ENCODE data around the gene SLC4A4.

SLC4A4 gene

DNA sequence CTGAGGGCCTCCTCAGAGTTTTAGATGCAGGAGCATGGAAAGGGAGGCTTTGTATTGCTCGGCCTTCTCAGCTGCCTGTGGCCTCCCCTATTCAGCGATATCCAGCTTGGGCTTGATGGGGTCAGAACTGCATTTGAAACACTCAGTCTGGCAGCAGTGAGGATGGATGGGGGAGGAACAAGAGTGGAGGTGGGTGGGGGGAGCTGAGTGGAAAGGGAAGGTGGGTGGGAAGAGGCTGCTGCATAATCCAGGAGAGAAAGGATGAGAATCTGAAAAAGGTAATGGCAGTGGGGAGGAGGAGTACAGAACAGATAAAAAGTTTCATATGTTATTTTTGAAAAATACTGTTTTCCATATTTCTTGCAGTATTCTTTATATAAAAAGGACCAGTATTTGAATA is 202.7 kb downstream of the SLC4A4 start:
- no peak for DNase-seq (ENCODE audit: low read depth)

DNA sequence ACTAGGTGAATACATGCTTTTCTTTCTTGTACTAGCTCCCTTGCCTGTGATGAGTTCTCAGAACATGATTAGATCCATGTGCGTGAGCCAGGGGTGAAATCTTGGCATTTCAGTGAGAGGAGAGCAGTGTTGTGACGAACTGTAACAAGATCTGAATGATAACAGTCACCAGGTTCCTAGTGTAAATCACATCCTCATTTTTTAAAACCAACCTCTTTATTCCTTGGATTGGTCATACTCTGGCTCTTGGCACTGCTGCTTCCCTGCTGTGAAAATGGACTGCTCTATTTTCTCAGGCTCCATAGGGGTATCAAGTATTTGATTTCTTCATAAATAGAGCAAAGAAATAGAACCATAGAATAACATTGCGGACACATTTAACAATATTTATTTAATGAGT is 206.3 kb downstream of the SLC4A4 start:
- DNase-seq (ENCODE audit: low read depth), result no peak

DNA sequence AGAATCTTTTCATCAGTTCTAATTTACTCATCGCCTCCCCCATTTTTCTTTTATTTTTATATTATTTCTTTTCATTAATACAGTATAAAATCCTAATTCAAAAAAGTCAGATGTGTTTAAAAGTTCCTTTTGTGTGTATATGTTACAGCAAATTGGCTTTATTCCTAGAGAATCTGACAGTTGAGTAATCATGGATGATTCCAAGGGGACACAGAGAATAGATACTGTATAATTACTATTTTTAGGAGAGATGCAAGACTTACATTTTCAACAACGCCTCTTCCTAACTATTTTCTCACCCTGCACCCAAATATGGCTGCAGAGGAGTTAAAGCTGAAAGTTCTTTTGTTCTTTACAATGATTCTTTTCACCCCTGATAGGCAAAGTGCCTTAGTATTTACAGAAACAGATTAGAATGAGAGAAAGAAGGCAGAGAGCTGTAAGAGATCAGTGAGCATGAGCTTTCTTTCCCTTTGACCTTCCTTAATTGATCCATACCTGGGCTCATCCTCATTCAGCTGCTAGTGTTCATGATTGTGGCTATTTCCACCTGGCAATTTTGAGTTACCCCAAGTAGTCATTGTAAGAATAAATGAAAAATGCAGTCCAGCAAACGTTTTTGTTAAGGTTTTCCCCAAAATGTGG is 210.8 kb downstream of the SLC4A4 start:
- no peak for DNase-seq (ENCODE audit: low read depth)

DNA sequence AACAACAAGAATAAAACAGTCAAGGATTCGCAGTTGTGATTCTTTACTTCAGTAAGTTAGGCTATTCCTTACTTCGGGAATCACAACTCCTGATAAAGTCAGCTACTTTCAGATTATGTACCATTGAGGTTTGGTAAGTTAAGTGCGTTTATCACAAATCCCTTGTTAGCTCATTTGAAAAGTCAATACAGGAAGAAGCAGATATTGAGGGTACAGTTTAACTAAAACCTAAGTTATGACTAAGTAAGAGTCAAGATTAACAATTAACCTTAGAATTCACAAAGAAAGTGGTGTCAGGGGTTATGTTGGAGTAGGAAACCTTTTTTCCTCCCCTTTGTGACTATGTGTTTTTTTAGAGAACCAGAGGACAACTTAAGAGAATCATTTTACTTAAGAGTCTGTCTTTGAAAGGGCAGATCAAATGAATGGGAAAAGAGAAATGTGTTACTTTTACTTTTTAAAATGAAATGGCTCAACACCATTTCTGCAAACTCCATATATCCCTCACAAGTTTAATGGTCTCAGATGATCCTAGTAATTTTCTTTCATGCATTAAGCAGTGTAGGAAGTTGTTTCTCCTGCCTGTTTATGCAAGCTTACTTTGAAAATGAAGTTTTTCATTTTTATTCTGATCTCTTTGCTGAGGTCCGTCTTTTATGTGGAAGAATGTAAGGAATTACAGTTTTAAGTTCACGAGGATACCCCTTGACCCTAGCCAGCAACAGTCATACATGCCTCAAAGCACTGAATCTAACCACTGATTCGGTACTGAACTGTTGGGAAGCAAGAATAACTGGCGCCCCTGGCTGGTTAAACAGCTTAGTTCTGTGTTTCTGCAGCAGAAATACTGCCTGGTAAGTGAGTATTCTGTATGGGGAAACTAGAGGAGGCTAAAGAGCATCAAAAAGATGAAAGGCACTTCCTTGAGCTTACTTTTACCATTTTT is 211.7 kb downstream of the SLC4A4 start:
- DNase-seq (ENCODE audit: low read depth), result no peak

DNA sequence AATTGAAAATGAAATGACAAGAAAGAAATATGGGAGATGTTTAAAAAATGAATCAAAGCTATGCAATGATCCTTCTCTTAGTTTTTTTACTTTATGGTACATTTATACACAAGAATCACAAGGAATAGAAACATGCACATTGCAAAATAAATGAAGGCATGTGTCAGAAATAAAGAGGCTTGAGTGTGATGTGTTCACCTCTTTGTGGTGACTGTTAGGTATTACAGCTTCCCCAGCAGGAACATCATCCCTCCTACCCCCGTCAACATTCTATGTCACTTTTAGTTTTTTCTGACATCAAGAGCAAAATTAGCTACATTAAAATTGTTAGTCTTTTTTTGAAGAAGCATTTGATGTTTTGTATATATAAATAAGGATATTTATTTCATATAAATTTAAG is 214.8 kb downstream of the SLC4A4 start:
- DNase-seq (ENCODE audit: low read depth), result no peak

DNA sequence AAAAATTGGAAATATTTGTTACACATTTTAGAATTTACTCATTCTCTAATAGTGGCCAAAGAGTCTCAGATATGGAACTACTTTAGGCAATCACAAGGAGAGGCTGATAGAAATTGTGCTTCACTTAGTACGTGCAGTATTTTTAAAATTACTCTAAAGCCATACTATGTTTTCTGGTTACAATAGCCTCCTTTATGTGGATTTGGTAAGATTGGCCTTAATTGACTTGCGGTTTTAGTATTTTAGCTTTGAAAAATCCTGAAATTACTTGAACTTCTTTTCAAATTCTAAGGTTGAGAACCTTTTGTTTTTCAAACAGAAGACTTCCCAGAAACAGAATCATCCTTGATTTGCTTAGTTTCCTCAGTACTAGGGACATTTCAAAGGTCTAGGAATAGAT is 215.2 kb downstream of the SLC4A4 start:
- DNase-seq (ENCODE audit: low read depth), result no peak

DNA sequence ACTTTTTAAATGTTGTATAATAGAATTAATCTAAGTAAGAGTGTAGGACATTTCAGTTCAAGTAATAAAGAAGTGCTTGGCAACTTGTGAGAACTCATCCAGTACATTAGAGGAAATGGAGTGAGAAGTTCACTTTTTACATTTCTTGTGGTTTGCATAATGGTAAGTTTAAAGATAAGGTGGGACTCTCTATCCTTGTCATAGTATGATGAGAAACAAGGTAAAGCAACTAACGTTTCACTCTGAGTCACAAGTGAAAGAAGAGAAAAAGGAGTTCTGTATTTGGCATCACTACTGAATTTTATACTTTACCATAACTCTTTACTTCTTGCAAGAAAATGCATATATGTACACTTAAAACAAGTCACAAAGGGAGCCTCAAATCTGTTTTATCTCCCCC is 219.4 kb downstream of the SLC4A4 start:
- DNase-seq (ENCODE audit: low read depth), result no peak

DNA sequence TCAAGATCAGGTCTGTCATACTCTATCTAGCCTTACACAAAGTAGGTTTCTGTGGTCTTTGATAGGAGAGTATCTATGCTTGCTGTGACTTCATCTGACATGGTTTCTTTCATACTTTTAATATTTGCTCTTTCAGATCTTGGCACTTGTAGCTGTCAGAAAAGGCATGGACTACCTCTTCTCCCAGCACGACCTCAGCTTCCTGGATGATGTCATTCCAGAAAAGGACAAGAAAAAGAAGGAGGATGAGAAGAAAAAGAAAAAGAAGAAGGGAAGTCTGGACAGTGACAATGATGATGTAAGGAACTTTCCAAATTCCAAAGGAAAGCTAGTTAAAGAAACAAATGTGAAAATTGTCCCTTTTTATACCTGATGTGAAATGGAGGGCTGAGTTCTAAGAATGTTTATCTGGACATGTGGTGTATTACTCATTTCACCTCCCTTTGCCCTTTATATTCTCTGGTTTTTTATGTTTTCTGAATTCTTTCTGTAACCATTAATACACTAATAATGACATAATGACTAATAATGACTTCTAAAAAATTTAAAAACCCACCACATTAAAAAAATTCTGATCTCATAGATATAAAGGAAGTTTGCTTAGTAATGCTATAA is 221.2 kb downstream of the SLC4A4 start:
- DNase-seq (ENCODE audit: low read depth), result no peak

DNA sequence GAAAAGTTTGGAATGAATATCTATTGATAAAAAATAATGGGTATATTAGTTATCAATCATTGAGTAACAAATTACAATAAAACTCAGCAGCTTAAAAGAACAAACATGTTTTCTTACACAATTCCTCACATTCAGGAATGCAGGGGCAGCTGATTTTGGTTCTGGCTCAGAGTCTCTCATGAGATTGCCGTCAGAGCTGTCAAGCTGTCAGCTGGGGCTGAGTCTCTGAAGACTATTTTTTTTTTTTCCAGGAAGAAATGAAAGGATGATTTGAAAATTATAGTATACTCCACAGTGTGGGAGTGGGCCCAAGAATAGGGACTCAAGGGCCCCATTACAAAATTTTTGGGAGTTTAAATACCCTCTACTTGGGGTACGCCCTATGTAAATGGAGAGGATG is 226.0 kb downstream of the SLC4A4 start:
- no peak for DNase-seq (ENCODE audit: low read depth)

DNA sequence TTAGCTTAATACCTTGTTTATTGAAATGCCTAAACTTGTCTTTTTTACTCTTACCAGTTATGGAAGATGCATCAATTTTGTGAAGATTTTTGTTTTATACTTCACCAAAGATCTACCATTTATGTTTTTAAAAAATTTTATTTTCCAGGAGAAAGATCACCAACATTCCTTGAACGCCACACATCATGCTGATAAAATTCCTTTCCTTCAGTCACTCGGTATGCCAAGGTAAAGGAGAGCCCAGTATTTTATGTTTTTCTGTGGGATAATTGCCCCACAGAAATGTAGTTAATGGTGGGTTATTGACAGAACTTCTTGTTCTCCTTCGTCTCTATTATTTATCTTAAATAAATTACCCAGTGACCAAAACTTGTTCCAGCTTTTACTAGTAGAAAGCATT is 228.0 kb downstream of the SLC4A4 start:
- DNase-seq (ENCODE audit: low read depth), result no peak

DNA sequence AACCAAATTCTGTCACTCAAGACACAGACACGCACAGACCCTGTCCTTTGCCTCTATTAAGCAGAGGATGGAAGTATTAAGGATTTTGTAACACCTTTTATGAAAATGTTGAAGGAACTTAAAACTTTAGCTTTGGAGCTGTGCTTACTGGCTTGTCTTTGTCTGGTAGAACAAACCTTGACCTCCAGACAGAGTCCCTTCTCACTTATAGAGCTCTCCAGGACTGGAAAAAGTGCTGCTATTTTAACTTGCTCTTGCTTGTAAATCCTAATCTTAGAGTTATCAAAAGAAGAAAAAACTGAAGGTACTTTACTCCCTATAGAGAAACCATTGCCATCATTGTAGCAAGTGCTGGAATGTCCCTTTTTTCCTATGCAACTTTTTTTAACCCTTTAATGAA is 229.3 kb downstream of the SLC4A4 start:
- no peak for DNase-seq (ENCODE audit: low read depth)

DNA sequence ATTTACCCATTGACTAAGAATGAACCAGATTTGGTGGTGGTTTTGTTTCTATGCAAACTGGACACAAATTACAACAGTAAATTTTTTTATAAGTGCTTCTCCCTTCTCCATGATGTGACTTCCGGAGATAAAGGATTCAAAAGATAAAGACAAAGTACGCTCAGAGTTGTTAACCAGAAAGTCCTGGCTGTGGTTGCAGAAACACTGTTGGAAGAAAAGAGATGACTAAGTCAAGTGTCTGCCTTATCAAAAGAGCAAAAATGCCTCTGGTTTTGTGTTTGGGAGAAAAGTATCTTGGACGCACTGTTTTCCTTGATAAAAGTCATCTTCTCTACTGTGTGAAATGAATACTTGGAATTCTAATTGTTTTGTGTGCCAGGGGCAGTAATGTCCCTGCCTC is 231.7 kb downstream of the SLC4A4 start:
- no peak for DNase-seq (ENCODE audit: low read depth)

DNA sequence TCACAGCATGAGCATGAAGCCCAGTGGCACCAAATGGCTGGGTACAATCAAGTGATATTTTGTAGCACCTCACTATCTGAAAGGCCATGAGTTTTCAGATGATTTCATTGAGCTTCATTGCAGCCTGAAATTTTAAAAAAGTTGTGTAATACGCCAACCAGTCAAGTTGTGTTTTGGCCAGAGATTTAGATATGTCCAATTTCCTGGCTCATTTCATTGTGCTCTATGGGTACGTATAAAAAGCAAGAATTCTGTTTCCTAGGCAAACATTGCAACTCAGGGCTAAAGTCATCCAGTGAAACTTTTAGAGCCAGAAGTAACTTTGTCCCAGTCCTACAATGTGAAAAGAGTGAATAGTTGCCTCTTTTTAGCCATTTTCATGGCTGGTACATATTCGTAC is 232.5 kb downstream of the SLC4A4 start:
- DNase-seq (ENCODE audit: low read depth), result no peak

DNA sequence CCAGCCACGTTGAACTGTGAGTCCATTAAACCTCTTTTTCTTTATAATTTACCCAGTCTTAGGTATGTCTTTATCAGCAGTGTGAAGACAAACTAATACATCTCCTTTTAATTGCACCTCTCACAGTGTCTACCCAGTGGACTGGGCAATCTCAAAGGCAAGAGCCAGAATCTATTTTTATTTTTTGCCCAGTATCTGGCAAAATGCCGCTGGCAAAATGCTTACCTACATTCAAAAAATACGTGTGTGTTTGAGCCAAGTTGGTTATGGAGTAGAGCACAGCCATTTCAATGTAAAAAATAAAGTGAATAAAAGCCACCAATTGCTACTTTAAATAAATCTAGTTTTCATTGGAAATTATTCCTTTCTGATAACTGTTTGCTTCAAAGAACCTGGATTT is 245.2 kb downstream of the SLC4A4 start:
- no peak for DNase-seq (ENCODE audit: low read depth)

DNA sequence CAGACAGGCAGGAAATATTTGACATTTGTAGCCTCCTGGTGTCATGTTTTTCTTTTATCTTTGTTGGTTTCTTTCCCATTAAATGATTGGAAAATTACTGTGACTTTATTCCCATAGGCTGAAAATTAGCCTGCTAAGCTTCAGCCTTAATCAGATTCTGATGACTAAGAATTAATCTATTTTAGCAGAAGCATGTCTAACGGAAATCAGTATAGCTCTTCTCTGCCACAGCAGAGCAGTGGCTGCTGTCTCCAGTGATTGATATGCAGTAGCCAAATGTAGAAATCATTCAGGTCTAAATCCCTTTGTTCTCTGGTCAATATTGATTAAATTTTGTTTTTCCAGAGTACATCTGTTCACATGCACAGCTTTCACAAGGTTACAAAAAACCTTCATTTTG is 245.8 kb downstream of the SLC4A4 start:
- no peak for DNase-seq (ENCODE audit: low read depth)

DNA sequence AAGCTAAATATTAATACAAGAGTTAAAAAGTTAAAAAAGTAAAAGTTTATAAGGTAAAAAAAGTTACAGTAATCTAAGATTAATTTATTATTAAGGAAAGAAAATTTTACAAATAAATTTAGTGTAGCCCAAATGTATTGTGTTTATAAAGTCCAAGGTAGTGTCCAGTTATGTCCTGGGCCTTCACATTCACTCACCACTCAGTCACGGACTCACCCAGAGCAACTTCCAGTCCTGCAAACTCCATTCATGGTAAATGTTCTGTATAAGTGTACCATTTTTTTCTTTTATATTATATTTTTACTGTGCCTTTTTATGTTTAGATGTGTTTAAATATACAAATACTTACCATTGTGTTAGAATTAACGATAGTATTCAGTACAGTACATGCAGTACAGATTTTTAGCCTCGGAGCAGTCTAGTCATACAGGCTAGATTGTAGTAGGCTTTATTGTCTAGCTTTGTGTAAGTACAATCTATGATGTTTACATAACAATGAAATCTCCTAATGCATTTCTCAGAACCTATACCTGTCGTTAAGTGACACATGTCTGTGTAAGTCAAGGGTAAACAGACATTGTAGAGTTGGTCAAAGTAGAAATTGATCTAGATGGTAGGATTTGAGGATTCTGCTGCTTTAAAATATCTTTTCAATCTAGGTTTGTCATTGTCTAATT is 247.4 kb downstream of the SLC4A4 start:
- DNase-seq (ENCODE audit: low read depth), result no peak

DNA sequence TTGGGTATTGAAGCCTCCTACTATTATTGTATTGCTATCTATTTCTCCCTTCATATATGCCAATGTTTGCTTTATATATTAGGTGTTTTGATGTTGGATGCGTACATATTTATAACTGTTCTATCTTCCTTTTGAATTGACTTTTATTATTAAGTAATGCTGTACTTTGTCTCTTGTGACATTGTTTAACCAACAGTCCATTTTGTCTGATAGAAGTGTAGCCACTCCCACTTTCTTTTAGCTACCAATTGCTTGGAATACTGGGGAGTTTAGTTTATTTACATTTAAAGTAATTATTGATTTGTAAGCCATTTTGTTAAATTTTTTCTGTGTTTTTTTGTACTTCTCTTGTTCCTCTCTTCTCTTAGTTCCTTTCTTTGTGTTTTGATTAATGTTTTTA is 249.2 kb downstream of the SLC4A4 start:
- no peak for DNase-seq (ENCODE audit: low read depth)

DNA sequence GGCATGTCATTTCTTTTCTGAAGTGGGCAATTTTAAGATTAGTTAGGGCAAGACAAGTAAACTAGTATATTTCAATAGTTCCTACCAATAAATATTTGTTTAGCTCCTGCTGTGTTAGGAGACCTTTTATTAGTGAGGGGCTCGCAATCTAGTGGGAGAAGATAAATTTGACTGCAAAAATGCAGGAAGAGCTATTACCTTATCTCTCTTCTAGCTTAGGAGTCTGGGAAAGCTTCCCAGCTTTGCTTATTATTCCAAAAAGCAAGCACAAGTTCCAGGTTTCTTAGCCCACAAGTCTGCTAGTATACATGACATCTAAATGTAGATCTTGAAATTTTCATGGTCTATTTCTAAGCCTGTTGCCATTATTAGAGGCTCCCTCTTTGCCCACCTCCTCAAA is 254.0 kb downstream of the SLC4A4 start:
- no peak for DNase-seq (ENCODE audit: low read depth)

DNA sequence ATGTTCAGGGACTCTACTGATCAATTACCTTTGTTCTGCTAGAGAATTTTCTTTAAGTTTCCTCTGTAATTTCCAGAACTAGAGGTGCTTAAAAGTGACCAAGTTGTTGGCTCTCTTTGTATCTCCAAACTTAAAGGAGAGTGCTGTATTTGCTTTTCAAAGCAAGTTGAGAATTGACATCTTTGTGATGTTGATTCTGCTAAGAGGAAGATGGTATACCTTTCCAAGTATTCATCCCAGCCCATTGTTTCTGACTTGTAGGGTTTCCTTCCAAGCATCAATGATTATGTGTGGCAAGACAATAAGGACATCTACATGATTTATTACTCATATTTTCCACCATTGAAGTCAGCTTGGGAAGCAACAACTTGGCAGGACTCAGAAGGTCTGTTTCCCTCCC is 254.5 kb downstream of the SLC4A4 start:
- DNase-seq (ENCODE audit: low read depth), result no peak

DNA sequence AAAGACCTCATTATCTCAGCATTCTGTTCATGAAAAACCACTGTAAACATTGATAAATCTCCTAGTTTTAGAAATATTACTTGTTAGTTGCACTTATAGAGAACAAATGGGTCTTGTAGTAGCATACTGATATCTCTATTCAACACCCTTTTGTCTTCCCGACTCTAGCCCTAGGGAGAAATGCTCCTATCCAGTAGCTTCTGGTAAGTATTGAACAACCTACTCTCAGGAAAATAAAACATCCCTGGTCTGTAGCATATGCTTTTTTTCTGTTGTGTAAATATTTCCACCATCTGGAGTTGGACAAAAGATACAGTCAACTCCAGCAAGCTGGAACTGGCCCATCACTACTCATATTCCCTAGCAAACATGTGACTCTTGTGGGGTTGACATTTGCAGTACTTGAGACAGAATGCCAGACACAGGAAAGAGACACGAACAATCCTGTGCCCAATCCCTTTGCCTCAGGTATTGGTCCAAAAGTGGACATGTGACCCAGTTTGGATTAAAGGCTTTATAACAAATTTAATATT is 256.8 kb downstream of the SLC4A4 start:
- no peak for DNase-seq (ENCODE audit: low read depth)

DNA sequence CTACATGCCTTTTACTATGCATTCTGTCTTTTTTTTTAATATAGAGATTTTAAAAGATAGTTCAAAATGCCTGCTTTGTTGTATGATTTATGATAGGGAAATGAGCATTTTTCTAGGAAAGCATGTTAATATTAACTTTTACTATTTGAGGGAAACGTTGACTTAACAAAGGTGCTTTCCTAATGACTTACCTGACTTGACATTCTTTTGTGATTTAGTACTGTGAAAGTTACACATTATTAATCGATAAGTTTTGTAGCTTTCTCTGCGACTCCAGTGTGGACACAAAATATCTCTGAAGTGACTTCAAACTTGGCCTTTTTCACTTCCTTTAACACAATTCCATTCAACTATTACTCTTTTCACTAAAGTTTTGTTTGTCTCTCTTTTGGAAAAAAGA is 260.8 kb downstream of the SLC4A4 start:
- DNase-seq (ENCODE audit: low read depth), result no peak

DNA sequence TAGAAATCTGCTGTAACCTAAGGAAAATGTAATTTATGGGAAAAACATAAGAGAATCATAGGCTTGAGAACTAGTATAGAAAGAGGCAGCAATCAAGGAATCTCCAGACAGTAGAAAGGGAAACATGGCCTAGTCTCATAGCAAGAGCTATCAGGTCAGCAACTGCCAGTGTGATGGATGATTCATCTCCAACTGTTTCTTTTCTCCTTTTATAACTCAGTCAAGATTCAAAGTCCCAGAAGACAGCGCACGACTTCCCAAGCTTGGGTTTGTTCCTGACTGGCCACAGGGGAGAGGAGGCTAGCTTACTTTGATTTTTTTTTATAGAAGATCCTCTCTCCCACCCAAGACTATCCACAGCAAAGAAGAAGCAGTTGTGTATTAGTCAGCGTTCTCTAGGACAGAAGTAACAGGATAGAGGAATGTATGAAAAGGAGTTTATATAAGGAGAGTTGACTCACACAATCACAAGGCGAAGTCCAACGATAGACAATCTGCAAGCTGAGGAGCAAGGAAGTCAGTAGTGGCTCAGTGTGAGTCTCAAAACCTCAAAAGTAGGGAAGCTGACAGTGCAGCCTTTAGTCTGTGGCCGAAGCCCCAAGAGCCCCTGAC is 263.6 kb downstream of the SLC4A4 start:
- no peak for DNase-seq (ENCODE audit: low read depth)

All from activated T-cell treated with anti-CD3 and anti-CD28 coated beads for 1 hour (primary cell).